ENCODE results near the gene SNX13. TPM values are rescaled to one million over a fixed set of nuclear protein-coding genes. Genes with fewer than 3 reads are reported as not detected.

SNX13 gene
- total and polyA plus RNA-seq, 2 donors (not counting 1 experiment from before 2014, with no cell fraction given) = 6.5 to 58.1 TPM

GRCh38 chr7:17943006-17943405 is 2.7 kb upstream of the SNX13 start:
- Histone ChIP-seq H3K79me2 (ENCODE audit: control insufficient read depth, insufficient read depth, low read length) (peaks cover 18% of the 10 kb centered on the region), H3K9me3 (ENCODE audit: control extremely low read depth in 1 of 3, control insufficient read depth in 2 of 3, insufficient read depth in 1 of 3, low read length in 2 of 3) (no peaks in the 10 kb centered on the region), H3K4me1 (ENCODE audit: control insufficient read depth in 2 of 2, insufficient read depth in 2 of 2, low read length in 2 of 2) (peaks cover 14 to 30% of the 10 kb centered on the region in 2 donors), H3K27me3 (replicated peaks in 1 of 4; ENCODE audit: control extremely low read depth in 1 of 4, control insufficient read depth in 3 of 4, insufficient read depth in 4 of 4, low read length in 3 of 4) (no peaks in the 10 kb centered on the region), H3K4me3 (ENCODE audit: control extremely low read depth in 1 of 5, extremely low read depth in 1 of 5, insufficient read depth in 1 of 5, low read depth in 2 of 5, low read length in 4 of 5) (no peak overlapping the region), H3K9ac (ENCODE audit: low read length) (no peak overlapping the region), H3K36me3 (replicated peaks in 1 of 2; ENCODE audit: control extremely low read depth in 1 of 2, control insufficient read depth in 1 of 2, extremely low read depth in 1 of 2, insufficient read depth in 2 of 2, low read length in 1 of 2) (no peaks in the 10 kb centered on the region), H4K20me1 (ENCODE audit: control insufficient read depth, insufficient read depth, low read length, poor library complexity, severe bottlenecking) (no peaks in the 10 kb centered on the region), H3K27ac (ENCODE audit: low read length in 2 of 2) (no peak overlapping the region), H2AFZ (ENCODE audit: insufficient read depth, low read depth, low read length, poor library complexity, severe bottlenecking) (no peak overlapping the region), H3K4me2 (replicated peaks; ENCODE audit: low read depth, low read length, poor library complexity, severe bottlenecking) (no peak overlapping the region)
- CTCF ChIA-PET = no interaction called here
- DNase-seq (no peak), ATAC-seq (ENCODE audit: low read depth) (no peak)
- TF ChIP-seq EZH2 (IDR thresholded peaks at IDR 0.05; ENCODE audit: borderline replicate concordance, insufficient read depth, low read depth, low read length, poor library complexity, severe bottlenecking) = no peak
- intact Hi-C loops (cut with micrococcal nuclease) = loop anchor here (5.0 to 10.0 kb wide), 2 partner anchors 352 to 646 kb away; partner anchors contain the start of gene AHR
- Mint-ChIP-seq H3K4me3 (no peak overlapping the region), H3K27me3 (no peaks in the 10 kb centered on the region), H3K9me3 (ENCODE audit: insufficient read depth) (no peaks in the 10 kb centered on the region), H3K4me1 (peaks cover 36% of the 10 kb centered on the region), H3K27ac (no peak overlapping the region)
- POLR2A ChIA-PET = no interaction called here
- no CpG with 5 or more reads among the region's 2 CpGs for WGBS (ENCODE audit: insufficient coverage)

DNA sequence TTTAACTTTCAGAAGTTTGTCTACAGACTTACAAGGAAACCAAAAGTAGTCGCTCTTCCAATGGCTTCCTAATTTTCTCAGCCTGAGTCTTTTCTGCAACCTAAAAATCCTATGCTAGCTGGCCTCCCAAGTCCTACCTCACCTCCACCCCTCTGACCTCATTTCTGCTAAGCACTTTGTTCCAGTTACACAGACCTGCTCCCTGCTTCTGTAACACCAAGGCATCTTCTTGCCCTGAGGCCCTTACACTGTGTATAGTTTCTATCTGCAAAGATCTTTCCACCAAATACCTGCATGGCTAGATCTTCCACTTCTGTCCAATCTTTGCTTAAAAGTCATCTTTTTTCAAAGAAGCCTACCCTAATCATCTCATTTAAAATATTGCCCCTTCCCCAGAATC is 1.9 kb upstream of the SNX13 start:
- H3K4me3 ChIP-seq (ENCODE audit: control extremely low read depth in 1 of 5, extremely low read depth in 1 of 5, insufficient read depth in 1 of 5, low read depth in 2 of 5, low read length in 4 of 5) = no peak overlapping the region
- peaks cover 26% of the 10 kb centered on the region for H3K79me2 ChIP-seq (ENCODE audit: control insufficient read depth, insufficient read depth, low read length)
- H3K4me1 Mint-ChIP-seq = peaks cover 36% of the 10 kb centered on the region
- no peaks in the 10 kb centered on the region for H3K9me3 ChIP-seq (ENCODE audit: control extremely low read depth in 1 of 3, control insufficient read depth in 2 of 3, insufficient read depth in 1 of 3, low read length in 2 of 3)
- no peak overlapping the region for H3K27ac Mint-ChIP-seq
- no peaks in the 10 kb centered on the region for H3K27me3 ChIP-seq (replicated peaks in 1 of 4; ENCODE audit: control extremely low read depth in 1 of 4, control insufficient read depth in 3 of 4, insufficient read depth in 4 of 4, low read length in 3 of 4)
- peaks cover 18 to 30% of the 10 kb centered on the region in 2 donors for H3K4me1 ChIP-seq (ENCODE audit: control insufficient read depth in 2 of 2, insufficient read depth in 2 of 2, low read length in 2 of 2)
- DNase-seq (no peak), ATAC-seq (ENCODE audit: low read depth) (no peak)
- peak overlapping the region; percentile 6 for H3K4me3 Mint-ChIP-seq
- no peak for TF ChIP-seq EZH2 (IDR thresholded peaks at IDR 0.05; ENCODE audit: borderline replicate concordance, insufficient read depth, low read depth, low read length, poor library complexity, severe bottlenecking)
- TF ChIP-seq, protein P1, sequence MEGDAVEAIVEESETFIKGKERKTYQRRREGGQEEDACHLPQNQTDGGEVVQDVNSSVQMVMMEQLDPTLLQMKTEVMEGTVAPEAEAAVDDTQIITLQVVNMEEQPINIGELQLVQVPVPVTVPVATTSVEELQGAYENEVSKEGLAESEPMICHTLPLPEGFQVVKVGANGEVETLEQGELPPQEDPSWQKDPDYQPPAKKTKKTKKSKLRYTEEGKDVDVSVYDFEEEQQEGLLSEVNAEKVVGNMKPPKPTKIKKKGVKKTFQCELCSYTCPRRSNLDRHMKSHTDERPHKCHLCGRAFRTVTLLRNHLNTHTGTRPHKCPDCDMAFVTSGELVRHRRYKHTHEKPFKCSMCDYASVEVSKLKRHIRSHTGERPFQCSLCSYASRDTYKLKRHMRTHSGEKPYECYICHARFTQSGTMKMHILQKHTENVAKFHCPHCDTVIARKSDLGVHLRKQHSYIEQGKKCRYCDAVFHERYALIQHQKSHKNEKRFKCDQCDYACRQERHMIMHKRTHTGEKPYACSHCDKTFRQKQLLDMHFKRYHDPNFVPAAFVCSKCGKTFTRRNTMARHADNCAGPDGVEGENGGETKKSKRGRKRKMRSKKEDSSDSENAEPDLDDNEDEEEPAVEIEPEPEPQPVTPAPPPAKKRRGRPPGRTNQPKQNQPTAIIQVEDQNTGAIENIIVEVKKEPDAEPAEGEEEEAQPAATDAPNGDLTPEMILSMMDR (IDR thresholded peaks at IDR 0.05) = no peak
- no peak overlapping the region for H3K27ac ChIP-seq (ENCODE audit: low read length in 2 of 2)
- no peak overlapping the region for H3K9ac ChIP-seq (ENCODE audit: low read length)
- H3K36me3 ChIP-seq (replicated peaks in 1 of 2; ENCODE audit: control extremely low read depth in 1 of 2, control insufficient read depth in 1 of 2, extremely low read depth in 1 of 2, insufficient read depth in 2 of 2, low read length in 1 of 2) = no peaks in the 10 kb centered on the region
- ChIA-PET CTCF (no interaction called here), POLR2A (no interaction called here)
- intact Hi-C loops (cut with micrococcal nuclease) = loop anchor here (5.0 to 10.0 kb wide), 2 partner anchors 353 to 645 kb away; partner anchors contain the start of gene AHR
- H3K27me3 Mint-ChIP-seq = no peaks in the 10 kb centered on the region
- no peak overlapping the region for H3K4me2 ChIP-seq (replicated peaks; ENCODE audit: low read depth, low read length, poor library complexity, severe bottlenecking)
- H4K20me1 ChIP-seq (ENCODE audit: control insufficient read depth, insufficient read depth, low read length, poor library complexity, severe bottlenecking) = no peaks in the 10 kb centered on the region
- 100% methylated on average over 1 of the region's 1 CpG for WGBS (ENCODE audit: insufficient coverage)
- no peak overlapping the region for H2AFZ ChIP-seq (ENCODE audit: insufficient read depth, low read depth, low read length, poor library complexity, severe bottlenecking)
- H3K9me3 Mint-ChIP-seq (ENCODE audit: insufficient read depth) = no peaks in the 10 kb centered on the region
